Inflammatory macrophage (primary cell): ENCODE measurements around the gene CORT.
"Not testable (repeated sequence)": the region's sequence is repeated elsewhere in the genome, so short reads cannot be mapped to it uniquely, and the experiment has no call there.

ENCODE experiments used
- DNase-seq, 2 donors: peaks; one replicate each; pipeline ENCODE4 v3.0.0-alpha.2; 2020 to 2022
- total RNA-seq, 18 experiments: gene quantifications; one replicate each; lab custom pipeline; 2026; ENCODE audit warnings: mixed read lengths in 6 of 18, inconsistent platforms in 2 of 18; lab: John Stamatoyannopoulos, UW

The CORT gene
- 0 to 0.08 (median 0) reads per million in 18 experiments for total RNA-seq

DNA sequence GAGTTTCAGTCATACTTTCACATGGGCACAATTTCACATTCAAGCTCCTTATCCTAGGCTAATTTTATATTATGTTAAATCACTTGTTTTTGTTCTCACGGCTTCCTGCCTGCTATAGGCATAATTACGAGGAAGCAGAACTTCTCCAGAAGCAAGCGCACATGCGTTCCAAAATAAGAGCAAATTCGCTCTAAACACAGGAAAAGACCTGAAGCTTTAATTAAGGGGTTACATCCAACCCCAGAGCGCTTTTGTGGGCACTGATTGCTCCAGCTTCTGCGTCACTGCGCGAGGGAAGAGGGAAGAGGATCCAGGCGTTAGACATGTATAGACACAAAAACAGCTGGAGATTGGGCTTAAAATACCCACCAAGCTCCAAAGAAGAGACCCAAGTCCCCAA lies at the start of gene CORT:
TSS of gene CORT (plus strand) at position 281 of the 400 bp plus-strand sequence. CDS start 193 bp downstream, outside the sequence.
- DNase-seq = no peak

DNA sequence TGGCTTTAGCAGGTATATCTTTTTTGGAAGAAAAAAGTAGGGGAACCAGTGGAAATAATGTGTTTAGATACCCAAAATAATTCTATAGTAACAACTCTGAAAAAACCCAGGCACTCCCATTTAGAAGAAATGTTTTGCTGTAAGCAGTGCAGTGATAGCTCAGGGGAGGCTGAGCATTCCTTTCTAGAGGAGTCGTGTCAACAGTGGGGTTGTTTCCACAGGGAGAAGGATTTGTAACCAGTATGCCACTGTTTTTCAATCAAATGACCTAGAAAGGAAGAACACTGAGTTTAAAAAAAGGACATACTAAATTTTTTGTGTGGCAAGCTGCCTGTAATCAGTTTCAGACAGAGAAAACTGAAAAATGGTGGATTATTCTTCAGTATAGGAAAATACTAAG lies 48.5 kb upstream of the CORT start:
- DNase-seq = no peak

DNA sequence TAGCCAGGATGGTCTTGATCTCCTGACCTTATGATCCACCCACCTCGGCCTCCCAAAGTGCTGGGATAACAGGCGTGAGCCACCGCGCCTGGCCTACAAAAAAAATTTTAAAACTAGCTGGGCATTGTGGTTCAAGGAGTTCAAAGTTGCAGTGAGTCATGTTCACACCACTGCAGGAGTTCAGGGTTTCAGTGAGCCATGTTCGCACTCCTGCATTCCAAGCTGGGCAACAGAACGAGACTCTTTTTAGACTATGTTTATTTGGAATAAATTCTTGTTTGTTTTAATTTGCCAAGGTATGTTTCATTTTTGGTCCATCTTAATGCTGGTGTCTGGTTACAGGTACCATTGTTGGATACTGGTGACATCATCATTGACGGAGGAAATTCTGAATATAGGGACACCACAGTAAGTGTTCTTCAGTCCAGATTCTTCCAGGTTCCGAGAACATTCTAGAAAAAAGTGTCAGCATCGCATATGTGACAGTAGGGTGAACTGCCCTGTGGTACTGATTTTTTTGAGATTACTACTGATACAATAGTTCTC lies 47.0 kb upstream of the CORT start:
- DNase-seq = peak in 1 of 2 donors; percentile 42

- no peak for DNase-seq
Measured at GRCh38 chr1:10407201-10407600, 42.6 kb upstream of the CORT start.

DNA sequence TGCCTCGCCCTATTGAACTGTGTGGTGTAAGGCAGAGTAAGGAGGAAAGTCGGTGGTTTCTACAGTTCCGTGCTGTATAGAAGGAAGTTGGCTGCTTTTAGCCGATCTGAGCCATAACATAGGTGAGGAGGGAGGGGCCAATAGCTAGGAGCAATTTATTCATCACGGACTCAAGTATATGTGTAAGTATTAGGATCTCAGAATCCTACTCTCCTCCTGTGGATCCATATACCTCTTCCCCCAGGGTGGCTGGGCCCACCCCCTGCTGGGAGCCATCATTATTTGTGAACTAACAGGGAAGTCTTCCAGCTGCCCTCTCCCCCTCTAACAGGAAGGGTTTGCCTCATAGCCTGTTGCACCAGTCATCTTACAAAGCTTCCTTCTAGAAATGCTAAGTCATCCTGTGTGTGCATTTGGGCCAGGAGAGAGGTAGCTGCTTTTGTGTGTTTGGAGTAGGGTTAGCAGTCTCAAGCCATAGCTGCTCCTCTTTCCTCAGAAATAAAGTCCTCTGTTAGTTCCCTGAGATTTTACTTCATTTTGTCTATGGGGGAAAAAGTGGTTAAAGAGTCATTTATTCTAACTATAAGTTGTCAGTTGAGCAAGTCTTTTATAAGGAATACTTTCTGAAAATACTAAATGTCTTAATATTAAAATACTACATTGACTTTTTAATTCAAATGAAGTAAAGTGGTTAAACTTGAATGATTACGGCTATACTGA lies 34.5 kb upstream of the CORT start:
- peak; percentile 94 for DNase-seq

GRCh38 chr1:10415967-10416366 lies 33.9 kb upstream of the CORT start:
- DNase-seq = not testable (repeated sequence)

DNA sequence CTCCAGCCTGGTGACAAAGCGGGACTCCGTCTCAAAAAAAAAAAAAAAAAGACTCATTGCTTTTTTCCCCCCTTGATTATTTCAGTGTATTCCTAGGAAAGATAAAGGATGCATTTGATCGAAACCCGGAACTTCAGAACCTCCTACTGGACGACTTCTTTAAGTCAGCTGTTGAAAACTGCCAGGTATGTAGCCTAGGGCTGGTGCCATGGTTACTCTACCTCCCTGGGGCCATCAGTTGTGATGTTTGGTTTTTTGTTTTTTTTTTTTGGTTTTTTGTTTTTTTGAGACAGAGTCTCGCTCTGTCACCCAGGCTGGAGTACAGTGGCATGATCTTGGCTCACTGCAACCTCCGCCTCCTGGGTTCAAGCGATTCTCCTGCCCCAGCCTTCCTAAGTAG lies 31.1 kb upstream of the CORT start:
- not testable (repeated sequence) for DNase-seq

GRCh38 chr1:10419351-10419750 lies 30.5 kb upstream of the CORT start:
- no peak for DNase-seq

GRCh38 chr1:10421637-10422036 lies 28.2 kb upstream of the CORT start:
- DNase-seq = no peak

DNA sequence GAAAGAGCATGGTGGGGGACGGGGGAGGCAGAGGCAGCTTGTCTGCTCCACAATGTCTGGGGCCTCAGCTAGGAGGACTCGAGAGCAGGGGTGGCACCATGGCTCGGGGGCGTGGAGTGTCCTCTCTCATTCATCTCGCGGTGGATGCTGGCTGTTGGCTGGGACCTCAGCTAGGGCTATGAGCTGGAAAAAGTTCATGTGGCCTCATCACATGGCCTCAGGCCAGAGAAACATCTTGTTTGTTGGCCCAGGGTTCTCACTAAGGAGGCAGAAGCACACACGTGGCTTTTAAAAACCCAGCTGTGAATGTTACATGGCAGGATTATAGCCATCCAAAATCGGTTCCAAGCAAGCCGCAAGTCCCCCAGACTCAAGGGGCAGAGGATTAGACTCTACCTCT lies 25.8 kb upstream of the CORT start:
- no peak for DNase-seq

GRCh38 chr1:10424651-10425050 lies 25.2 kb upstream of the CORT start:
- DNase-seq = no peak

- not testable (repeated sequence) for DNase-seq
Measured at GRCh38 chr1:10425826-10426534, 23.9 kb upstream of the CORT start.

- not testable (repeated sequence) for DNase-seq
Measured at GRCh38 chr1:10426535-10426848, 23.3 kb upstream of the CORT start.

DNA sequence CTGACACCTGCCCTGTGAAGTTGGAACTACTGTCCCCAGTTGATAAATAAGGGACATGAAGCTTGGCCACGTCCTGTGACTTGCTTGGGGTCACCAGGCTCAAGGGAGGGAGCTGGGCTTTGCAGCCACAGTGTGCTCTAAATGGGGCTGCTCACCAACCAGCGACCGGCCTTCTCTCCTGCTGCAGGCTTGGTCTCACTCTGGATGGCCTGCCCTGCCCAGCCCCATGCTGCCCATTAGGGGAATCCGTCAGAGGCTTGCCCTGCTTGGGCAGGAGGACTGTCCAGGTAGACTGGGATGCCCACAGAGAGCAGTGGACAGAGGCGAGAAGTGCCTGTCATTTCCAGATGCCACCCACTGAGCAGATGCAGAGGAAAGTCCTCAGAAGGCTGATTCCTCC lies 20.8 kb upstream of the CORT start:
- DNase-seq = no peak

GRCh38 chr1:10429868-10430215 lies 20.0 kb upstream of the CORT start:
- peak; percentile 40 to 55 for DNase-seq

DNA sequence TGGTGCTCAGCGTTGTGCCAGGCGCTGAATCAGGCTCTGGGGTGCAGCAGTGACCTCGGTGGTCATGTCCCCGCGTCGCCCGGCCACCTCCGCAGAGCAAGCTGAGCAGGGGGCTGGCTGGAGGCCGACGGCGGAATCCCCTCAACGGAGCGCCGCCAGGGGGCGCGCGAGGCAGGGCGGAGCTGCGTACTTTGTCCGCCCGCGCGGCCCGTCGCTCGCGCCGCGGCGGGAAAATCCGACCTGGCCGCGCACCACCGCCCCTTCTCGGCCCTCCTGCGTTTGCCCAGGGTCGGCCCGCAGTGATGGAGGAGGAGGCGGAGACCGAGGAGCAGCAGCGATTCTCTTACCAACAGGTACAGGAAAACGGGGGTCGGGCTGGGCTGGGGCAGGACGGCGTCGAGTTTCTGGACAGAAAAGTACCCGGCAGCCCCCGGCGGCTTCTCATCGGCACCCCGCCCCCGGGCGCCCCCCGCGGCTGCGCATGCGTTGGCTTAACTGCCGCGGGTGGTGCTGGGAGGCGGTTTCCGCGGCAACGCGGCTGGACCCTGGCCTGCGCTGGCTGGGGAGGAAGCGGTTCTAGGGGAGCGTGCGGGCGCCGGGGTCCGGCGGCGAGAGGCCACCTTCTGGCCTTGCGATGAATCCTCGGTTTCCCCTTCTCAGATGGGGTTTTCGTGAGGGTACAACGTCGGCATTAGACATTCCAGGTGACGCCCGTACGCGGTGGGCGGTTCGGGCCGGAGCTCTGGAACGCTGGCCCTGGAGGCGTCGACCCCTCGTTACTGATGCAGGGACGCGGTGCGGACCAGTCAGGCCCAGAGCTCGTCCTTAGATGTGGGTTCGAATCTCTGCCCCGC lies 19.4 kb upstream of the CORT start, which contains the start of gene CENPS:
TSS of gene CENPS (plus strand) at position 218 of the 854 bp plus-strand sequence. CDS start at position 303, 85 bp downstream.
- peak; percentile 87 to 88 for DNase-seq

GRCh38 chr1:10431070-10431730 lies 18.6 kb upstream of the CORT start:
- DNase-seq = no peak

DNA sequence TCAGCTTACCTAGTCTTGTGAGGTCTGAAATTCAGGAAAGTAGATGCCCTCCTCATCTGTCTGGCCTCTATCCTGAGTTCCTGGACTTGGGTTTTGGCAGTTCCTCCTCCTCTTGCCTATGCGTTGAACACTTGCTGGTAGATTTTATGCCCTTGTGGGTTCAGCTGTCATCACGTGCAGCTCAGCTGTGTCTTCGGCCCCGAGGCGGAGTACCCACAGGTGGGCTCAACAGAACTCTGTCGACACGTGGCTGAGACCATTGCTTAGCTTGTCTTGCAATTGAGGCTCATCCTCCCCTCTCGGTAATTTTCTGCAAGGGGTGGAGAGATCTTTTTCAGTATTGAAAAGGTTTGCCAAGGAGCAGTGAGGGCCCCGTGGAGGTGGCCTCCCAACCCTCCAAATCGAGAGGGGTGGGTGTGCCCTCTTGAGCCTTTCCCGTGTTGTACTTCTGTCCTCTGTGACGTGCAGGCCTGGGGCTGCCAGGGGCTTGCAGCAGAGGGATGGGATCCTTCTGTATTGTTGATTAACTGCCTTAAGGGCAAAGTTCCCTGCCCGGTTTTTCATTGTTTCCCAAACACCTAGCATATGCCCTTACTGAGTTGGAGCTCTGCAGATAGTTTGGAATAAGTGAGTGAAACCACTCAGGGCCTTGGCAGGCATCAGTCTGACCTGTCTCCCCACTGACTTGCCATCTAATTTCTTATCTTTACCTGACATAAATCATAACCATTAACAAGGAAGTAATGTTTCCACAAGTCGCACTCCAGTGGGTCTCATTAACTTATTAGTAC lies 16.7 kb upstream of the CORT start:
- no peak for DNase-seq

DNA sequence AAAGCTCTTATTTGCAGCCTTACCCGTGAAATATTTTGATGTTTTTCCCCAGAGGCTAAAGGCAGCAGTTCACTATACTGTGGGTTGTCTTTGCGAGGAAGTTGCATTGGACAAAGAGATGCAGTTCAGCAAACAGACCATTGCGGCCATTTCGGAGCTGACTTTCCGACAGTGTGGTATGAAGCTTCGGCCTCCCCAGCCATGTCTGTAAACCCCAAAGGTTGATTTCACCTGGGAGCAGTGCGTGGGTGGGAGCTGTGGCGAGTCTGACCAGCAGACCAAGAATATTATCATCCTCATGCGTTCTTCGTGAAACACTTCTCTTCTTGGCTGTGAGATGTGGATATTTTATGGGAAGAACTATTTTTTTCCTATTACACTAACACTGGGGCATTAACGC lies 16.0 kb upstream of the CORT start:
- DNase-seq = no peak

DNA sequence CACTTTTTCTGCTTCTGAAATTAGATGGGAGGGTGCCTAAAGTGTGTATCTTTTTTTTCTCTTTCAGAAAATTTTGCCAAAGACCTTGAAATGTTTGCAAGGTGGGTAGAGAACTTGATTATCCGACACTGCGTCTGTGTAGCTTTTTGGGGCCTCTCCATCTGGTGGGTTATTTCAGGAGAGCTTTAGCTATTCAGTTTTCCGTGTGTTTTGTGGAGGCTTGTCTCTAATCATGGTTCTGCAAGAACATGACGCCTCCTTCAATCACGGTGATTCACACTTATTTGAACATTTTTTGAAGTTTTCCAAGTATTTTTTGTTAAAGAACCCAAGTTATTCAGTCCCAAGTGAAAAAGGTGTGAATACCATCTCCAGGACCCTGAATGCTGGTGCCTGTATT lies 15.2 kb upstream of the CORT start:
- no peak for DNase-seq

GRCh38 chr1:10437052-10437451 lies 12.8 kb upstream of the CORT start:
- no peak for DNase-seq
